GM15510 (cell line): ENCODE data around the gene CCL1.

Source experiments
- POLR2A ChIP-seq: IDR thresholded peaks from 3 replicates; pipeline ENCODE4 v1.6.1; 2011; ENCODE audit warnings: borderline replicate concordance; ENCODE audit not compliant: insufficient read length; ENCODE audit errors: extremely low read depth

CCL1 gene

GRCh38 chr17:34370376-34370996 lies 7.5 kb upstream of the CCL1 start:
- TF ChIP-seq POLR2A = no peak

GRCh38 chr17:34369571-34369970 lies 6.5 kb upstream of the CCL1 start:
- TF ChIP-seq POLR2A = no peak

GRCh38 chr17:34368946-34369500 lies 6.0 kb upstream of the CCL1 start:
- TF ChIP-seq POLR2A = no peak

- no peak for TF ChIP-seq POLR2A
These were observed 5.3 kb upstream of the CCL1 start for GRCh38 chr17:34368196-34368945.

GRCh38 chr17:34367486-34368195 lies 4.6 kb upstream of the CCL1 start:
- no peak for TF ChIP-seq POLR2A

- TF ChIP-seq POLR2A = no peak
These were observed 3.6 kb upstream of the CCL1 start for GRCh38 chr17:34366529-34367107.

GRCh38 chr17:34366010-34366409 lies 3.0 kb upstream of the CCL1 start:
- TF ChIP-seq POLR2A = no peak

GRCh38 chr17:34365340-34365739 lies 2.3 kb upstream of the CCL1 start:
- no peak for TF ChIP-seq POLR2A

GRCh38 chr17:34364751-34365150 lies 1.7 kb upstream of the CCL1 start:
- TF ChIP-seq POLR2A = no peak

GRCh38 chr17:34361478-34362061 lies 1.5 kb downstream of the CCL1 start:
- TF ChIP-seq POLR2A = no peak

GRCh38 chr17:34360601-34361270 lies 2.3 kb downstream of the CCL1 start:
- TF ChIP-seq POLR2A = no peak

GRCh38 chr17:34358631-34359030 lies 4.4 kb downstream of the CCL1 start:
- no peak for TF ChIP-seq POLR2A

GRCh38 chr17:34357398-34357797 lies 5.6 kb downstream of the CCL1 start:
- TF ChIP-seq POLR2A = no peak

GRCh38 chr17:34356194-34356593 lies 6.8 kb downstream of the CCL1 start, which contains the start of gene CCL13:
Gene CCL13 (plus strand): TSS chr17:34356480. CDS start chr17:34356527, 47 bp downstream.
- TF ChIP-seq POLR2A = no peak
